Calu3 (cell line): ENCODE measurements around the gene ADGRL3. TPM values are rescaled to one million over a fixed set of nuclear protein-coding genes. Genes with fewer than 3 reads are reported as not detected.
A peak's percentile ranks its signal among the peaks of the same experiment; 100 is the strongest.
"Not testable (repeated sequence)": the region's sequence is repeated elsewhere in the genome, so short reads cannot be mapped to it uniquely, and the experiment has no call there.

Source experiments
- BruUV-seq: library from RNA; stranded (reverse); fragments of 400-500 nt; replicated peaks from 2 replicates; lab custom pipeline; 2021; lab: Mats Ljungman, UMichigan
- CTCF ChIA-PET: fragments of 300-600 bp; sonication (Branson Sonifier 250); formaldehyde crosslinking; loops from one replicate; lab custom pipeline; 2022; ENCODE audit warnings: antibody characterized with exemption; lab: Charles Lee
- DNase-seq: peaks from one replicate; pipeline ENCODE4 v3.0.0; 2022
- H3K27ac Mint-ChIP-seq: one replicate; pipeline ENCODE4 v1.8.0; 2022; ENCODE audit warnings: mixed read lengths; ENCODE audit not compliant: unreplicated experiment
- H3K27me3 Mint-ChIP-seq: one replicate; pipeline ENCODE4 v1.8.0; 2022; ENCODE audit warnings: mixed read lengths; ENCODE audit not compliant: unreplicated experiment
- H3K36me3 Mint-ChIP-seq: one replicate; pipeline ENCODE4 v1.8.0; 2022; ENCODE audit warnings: mild to moderate bottlenecking, moderate library complexity, mixed read lengths; ENCODE audit not compliant: insufficient read depth, unreplicated experiment
- H3K4me1 Mint-ChIP-seq: one replicate; pipeline ENCODE4 v1.8.0; 2022; ENCODE audit warnings: mild to moderate bottlenecking, low read depth, mixed read lengths; ENCODE audit not compliant: unreplicated experiment
- H3K4me3 Mint-ChIP-seq: one replicate; pipeline ENCODE4 v1.8.0; 2022; ENCODE audit warnings: mild to moderate bottlenecking, low read depth, moderate library complexity, mixed read lengths; ENCODE audit not compliant: unreplicated experiment
- H3K9me3 Mint-ChIP-seq: one replicate; pipeline ENCODE4 v1.8.0; 2022; ENCODE audit warnings: low read depth, mixed read lengths; ENCODE audit not compliant: unreplicated experiment
- CTCF ChIP-seq: fragments of 200-600 bp; IDR thresholded peaks from one replicate; pipeline ENCODE4 v1.8.0; 2022; ENCODE audit warnings: antibody characterized with exemption; ENCODE audit not compliant: unreplicated experiment
- intact Hi-C: fragments of 100-400 bp; cut with micrococcal nuclease; formaldehyde crosslinking; loops from one replicate; pipeline ENCODE4 v1.10.0; 2022; ENCODE audit not compliant: unreplicated experiment
- total RNA-seq: library from RNA; stranded (reverse); gene quantifications from 2 replicates; pipeline ENCODE4 v1.2.3, GENCODE V29; 2022

Gene ADGRL3
- total RNA-seq, 1 experiment from 2014 or later: 0.66 TPM

GRCh38 chr4:61505773-61506685 is 305.9 kb downstream of the ADGRL3 start:
- Mint-ChIP-seq H3K27me3 (no peaks in the 10 kb centered on the region), H3K9me3 (no peaks in the 10 kb centered on the region), H3K4me3 (no peak overlapping the region), H3K36me3 (no peaks in the 10 kb centered on the region), H3K27ac (no peak overlapping the region), H3K4me1 (no peaks in the 10 kb centered on the region)
- intact Hi-C loops: no loop called here
- no peak for DNase-seq
- no TSS peak for BruUV-seq
- TF ChIP-seq CTCF: no peak
- CTCF ChIA-PET: no interaction called here

- BruUV-seq: no TSS peak
- no peaks in the 10 kb centered on the region for H3K36me3 Mint-ChIP-seq
- CTCF ChIA-PET: no interaction called here
- peaks cover 5% of the 10 kb centered on the region for H3K4me1 Mint-ChIP-seq
- no peak for TF ChIP-seq CTCF
- no peaks in the 10 kb centered on the region for H3K27me3 Mint-ChIP-seq
- H3K9me3 Mint-ChIP-seq: no peaks in the 10 kb centered on the region
- intact Hi-C loops: no loop called here
- no peak for DNase-seq
- H3K27ac Mint-ChIP-seq: no peak overlapping the region
- H3K4me3 Mint-ChIP-seq: no peak overlapping the region
Observed at GRCh38 chr4:61507091-61507490, 307.0 kb downstream of the ADGRL3 start.

GRCh38 chr4:61509721-61510241 is 309.7 kb downstream of the ADGRL3 start:
- BruUV-seq, H3K27ac Mint-ChIP-seq, CTCF ChIA-PET, intact Hi-C loops, H3K27me3 Mint-ChIP-seq, H3K9me3 Mint-ChIP-seq, H3K4me3 Mint-ChIP-seq, H3K36me3 Mint-ChIP-seq, DNase-seq: not testable (repeated sequence)
- peaks cover 14% of the 10 kb centered on the region for H3K4me1 Mint-ChIP-seq

GRCh38 chr4:61511716-61512488 is 311.8 kb downstream of the ADGRL3 start:
- TF ChIP-seq CTCF: no peak
- peak overlapping the region; percentile 31 for H3K27ac Mint-ChIP-seq
- no peaks in the 10 kb centered on the region for H3K9me3 Mint-ChIP-seq

More at GRCh38 chr4:61511716-61512488, 311.8 kb downstream of the ADGRL3 start:
- H3K4me3 Mint-ChIP-seq: no peak overlapping the region
- no peak for DNase-seq
- BruUV-seq: no TSS peak
- H3K27me3 Mint-ChIP-seq: no peaks in the 10 kb centered on the region
- H3K4me1 Mint-ChIP-seq: peaks cover 14% of the 10 kb centered on the region
- no peaks in the 10 kb centered on the region for H3K36me3 Mint-ChIP-seq
- intact Hi-C loops: no loop called here
- CTCF ChIA-PET: no interaction called here
